ENCODE results near the gene PLG.
"Not testable (repeated sequence)": the region's sequence is repeated elsewhere in the genome, so short reads cannot be mapped to it uniquely, and the experiment has no call there.

The PLG gene

DNA sequence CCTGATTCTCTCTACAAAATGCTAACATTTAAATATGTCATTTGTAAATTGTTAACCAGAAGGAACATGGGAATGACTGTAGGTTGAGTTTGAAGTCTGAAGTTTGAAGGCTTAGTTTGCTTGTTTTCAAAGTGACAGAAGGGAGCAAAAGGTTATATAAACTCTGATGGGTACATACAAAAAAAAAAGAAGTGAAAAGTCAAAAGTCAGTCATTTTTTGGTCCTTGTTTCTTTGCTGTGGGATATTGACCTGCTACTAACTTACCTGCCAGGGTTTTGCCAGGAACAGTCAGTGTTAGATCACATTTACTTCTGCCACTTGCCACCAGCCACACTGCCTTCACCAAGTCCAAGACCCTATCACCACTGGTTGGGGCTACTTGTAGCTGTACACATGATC lies 6.9 kb downstream of the PLG start:
- DNase-seq = not testable (repeated sequence)

DNA sequence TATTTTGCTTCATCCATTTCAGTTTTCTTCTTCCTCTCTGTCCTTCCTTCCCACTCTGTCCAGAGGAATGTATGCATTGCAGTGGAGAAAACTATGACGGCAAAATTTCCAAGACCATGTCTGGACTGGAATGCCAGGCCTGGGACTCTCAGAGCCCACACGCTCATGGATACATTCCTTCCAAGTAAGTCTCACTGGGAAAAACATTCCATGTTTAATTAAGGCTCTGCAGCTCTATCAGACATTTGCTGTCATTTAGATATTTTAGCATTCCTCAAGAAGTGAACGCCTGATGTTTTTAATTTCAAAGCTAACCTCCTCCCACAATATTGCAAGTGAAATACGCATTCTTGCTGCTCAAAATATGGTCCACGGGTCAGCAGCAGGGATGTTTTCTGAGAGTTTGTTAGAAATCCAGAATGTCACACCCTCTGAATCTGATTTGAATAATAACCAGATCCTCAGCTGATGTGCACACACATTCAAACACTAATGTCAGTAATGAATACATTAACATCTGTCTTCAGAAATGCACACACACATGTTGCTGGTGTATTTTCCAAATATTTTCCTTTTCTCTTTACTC lies 12.8 kb downstream of the PLG start:
- DNase-seq = no peak

DNA sequence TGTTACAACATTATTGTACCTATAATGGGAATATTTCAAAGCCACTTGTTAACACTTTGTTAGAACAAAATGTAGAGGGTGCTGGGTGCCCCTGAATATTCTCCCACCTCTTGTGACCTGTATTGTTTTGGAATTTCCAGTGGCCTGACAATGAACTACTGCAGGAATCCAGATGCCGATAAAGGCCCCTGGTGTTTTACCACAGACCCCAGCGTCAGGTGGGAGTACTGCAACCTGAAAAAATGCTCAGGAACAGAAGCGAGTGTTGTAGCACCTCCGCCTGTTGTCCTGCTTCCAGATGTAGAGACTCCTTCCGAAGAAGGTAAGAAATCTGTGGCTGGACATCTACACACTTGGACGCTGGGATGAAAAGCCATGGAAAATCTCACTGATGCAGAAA lies 28.9 kb downstream of the PLG start:
- DNase-seq = no peak

DNA sequence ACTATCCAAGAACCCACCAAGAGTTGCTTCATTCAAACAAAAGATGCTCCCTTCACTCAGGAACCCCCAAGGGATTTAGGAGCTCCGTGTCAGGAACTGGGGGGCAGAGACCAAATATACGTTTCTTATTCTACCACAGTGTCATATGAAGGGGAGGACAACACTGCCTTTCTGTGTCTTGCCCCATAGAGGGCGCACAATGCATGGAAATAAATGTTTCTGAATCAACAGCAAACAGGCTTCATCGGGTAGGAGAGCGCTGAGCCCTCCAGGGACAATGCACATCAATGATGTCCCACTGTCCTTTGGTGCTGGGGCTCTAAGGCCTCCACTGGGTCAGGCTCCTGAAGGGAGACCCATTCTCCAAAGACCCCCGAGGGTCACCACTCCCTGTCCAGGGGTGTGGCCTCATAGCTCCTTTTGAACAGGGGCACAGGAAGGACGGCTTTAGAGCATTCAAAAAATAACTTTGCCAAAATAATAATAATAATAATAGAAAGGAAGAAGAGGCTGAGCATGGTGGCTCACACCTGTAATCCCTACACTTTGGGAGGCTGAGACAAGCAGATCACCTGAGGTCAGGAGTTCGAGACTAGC lies 31.1 kb downstream of the PLG start:
- no peak for DNase-seq

DNA sequence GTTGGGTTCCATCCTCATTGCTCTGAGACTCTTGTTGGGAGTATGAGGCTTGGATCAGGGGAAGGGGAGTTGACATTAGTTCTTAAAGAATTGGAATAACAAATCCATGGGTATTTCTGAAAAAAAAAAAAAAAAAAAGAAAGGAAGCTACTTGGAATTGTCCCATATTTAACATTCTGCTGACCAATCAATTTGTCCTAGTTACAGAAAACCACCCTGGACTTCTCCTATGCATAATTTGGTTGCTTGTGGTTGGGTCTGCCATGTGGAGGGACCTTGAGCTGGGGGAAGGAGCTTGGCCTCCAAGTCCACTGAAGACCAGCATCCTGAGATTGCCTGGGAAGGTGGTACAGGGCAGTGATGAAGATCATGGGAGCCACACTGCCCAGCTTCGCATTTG lies 32.6 kb downstream of the PLG start:
- DNase-seq = no peak

DNA sequence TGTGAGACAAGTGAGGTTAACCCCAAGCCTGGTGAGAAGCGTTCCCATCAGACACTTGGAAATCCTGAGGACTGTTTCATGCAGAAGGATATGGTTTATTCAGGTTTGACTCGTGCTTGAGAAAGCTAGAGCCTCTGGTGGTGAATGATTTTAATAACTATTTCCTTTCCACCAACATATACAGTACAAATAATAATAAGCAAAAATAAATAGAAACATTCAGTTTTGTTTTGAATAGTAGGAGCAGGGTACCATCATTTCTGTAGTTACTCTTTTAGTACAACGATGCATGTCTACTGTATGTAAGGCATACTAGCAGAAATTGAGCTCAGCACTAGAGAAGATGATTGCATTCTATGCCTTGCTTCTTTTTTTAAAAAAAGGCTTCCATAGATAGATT lies 33.5 kb downstream of the PLG start:
- no peak for DNase-seq

DNA sequence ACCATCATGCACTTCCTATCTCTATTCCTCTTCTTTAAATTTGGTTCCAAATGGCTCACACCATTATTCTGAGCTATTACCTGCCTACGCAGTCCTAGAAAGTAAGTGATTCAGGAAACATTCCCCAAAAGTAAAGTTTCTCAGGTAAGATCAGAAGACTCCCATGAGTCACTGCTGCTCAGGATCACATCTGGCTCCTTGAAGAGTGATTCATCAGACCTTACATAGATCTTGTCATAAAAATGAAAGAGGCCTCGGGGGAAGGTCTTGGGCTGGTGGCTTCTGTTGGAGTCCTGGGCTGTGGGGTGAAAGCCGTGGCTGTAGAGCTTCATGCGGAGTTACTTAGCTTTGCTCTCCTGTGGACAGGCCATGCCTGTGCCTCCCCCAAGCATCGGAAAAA lies 35.9 kb downstream of the PLG start:
- no peak for DNase-seq

DNA sequence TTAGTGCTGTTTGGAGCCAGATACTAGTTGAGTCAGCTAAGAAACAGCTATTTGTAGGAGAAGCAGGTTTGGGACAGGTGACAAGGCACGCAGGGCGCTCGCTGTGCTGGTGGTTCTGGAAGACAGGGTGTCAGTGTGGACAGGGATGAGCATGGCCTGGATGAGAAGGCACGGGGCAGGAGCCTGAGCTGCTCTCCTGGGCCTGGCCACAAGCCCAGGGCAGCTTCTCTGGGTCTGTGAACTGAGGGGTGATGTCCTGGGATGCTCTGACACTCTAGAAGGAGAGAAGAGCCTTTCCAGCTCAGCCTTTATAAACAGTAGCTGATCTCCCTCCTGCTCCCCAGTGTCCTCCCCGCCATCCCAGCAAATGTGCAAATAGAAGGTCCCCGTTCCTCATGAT lies 37.9 kb downstream of the PLG start:
- DNase-seq = no peak

DNA sequence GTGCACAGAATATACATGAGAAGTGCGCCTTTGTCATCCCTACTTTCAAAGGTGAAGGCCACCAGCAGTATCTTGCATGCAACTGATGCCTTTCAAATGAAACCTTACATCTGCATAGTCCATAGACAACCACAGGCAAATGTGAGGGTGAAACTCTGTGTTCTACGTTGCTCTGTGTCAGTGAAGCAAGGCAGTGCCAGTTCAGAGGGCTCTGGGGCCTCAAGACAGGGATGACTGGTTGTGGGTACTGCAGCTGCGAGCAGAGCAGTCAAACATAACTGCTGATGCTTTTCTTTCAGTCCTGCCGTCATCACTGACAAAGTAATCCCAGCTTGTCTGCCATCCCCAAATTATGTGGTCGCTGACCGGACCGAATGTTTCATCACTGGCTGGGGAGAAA lies 39.0 kb downstream of the PLG start:
- not testable (repeated sequence) for DNase-seq

DNA sequence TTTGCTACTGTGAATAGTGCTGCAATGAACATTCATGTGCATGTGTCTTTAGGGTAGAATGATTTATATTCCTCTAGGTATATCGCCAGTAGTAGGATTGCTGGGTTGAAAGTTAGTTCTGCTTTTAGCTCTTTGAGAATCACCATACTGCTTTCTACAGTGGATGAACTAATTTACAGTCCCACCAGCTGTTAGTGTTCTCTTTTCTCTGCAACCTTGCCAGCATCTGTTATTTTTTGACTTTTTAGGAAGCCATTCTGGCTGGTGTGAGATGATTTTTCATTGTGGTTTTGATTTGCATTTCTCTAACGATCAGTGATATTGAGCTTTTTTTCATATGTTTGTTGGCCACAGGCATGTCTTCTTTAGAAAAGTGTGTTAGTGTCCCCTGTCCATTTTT lies 40.0 kb downstream of the PLG start:
- DNase-seq = no peak

DNA sequence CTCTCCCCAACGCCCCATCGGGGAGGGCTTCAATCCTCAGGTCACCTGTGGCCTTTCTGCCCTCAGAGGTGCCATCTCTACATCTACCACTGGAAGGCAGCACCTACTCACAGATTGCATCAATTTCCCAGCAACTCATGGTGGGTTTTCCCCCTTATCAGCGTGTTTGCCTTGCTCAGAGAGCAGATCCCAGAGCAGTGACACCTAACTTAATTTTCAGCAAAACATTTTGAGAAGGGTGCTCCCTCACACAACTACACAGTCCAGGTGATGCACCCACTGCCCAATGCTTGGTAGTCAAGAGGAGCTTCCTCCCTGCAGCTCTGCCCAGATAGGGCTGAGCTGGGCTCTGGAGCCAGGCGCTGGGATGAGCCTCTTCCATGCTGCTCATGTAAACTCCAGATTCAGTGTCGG lies 48.2 kb downstream of the PLG start:
- DNase-seq = no peak

DNA sequence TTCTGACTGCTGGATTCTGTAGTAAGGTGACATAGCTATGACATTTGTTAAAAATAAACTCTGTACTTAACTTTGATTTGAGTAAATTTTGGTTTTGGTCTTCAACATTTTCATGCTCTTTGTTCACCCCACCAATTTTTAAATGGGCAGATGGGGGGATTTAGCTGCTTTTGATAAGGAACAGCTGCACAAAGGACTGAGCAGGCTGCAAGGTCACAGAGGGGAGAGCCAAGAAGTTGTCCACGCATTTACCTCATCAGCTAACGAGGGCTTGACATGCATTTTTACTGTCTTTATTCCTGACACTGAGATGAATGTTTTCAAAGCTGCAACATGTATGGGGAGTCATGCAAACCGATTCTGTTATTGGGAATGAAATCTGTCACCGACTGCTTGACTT lies 51.2 kb downstream of the PLG start:
- not testable (repeated sequence) for DNase-seq

DNA sequence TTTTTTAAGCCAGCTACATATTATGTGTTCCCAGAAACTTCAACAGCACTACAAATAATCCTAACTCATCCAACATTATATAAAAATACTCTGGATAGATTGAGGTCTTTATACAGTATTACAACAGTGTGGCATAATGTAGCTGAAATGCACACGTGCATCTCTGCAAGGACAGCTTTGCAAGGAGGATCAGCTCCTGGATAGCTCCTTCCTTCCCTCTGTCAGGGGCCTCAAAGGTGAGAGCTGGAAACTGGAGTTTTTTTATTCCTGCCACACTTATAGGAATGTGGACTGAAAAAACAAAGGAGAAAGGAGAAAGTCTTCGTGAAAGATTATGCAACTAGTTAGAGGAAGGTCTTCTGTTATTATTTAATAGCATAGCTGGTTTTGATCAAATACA lies 53.1 kb downstream of the PLG start:
- DNase-seq = no peak

DNA sequence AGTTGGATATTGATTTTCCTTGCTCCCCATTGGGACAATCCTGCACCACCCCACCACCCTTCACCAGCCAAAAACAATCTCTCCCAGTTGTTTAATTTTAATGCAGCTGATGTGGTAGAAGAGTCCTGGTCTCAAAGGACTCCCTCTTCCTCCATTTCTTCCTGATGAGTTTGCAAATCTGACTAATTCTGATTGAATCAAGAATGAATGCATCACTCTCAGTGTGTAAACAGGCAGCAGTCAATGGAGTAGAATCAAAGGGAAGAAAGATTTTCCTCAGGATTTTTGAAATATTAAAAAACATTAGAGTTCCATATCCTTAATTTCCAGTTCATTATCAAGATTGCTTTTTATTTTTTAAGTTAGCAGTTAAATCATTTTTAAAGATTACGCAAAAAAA lies 54.0 kb downstream of the PLG start:
- no peak for DNase-seq

DNA sequence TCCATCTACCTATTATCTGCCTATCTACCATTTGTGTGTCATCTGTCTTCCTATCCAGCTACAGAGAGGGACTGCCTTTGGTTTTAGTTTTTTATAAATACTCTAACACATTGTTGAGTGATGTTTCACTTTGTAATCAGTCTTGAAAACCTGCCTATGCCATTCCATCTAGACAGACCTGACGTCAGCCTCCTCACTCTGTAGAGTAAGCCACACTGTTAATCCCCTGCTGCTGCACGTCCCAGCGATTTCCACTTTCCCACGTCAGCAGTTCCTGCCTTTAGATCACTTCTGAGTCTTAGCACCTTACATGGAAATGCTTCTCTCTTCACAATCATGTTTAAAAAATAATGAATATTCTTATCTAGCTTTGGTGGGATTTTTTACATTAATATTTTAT lies 54.8 kb downstream of the PLG start:
- no peak for DNase-seq

DNA sequence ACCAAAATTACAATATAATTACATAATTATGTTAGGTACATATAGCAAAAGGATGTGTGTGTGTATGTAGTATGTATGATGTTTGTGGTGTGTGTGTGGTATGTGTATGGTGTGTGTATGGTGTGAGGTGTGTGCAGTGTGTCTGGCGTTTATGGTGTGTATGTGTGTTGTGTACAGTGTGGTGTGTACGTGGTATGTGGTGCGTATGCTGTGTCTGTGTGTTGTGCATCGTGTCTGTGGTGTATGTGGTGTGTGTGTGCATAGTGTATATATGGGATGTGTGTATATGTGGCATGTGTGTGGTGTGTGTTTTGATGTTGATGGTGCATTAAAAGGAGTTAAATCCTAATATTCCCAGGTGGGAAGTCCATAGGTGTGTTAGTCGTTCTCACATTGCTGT lies 62.8 kb downstream of the PLG start:
- DNase-seq = no peak

DNA sequence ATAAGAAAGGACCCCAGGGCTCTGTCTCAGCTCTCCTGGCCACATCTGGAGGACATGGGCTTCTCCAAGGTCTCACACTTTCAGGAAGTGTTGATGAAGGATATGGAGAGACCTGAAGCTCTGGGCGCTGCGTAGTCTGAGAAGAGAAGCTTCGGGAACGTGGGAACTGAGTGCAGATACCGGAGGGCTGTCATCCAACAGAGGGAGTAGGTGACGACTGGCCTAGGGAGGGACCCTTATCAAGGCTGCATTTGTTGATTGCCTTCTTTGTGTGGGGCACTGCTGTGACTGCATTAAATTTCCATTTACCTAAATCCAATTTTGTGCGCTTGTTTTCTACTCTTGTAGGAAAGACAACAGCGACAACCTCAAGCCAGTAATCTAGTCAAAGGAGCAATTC lies 63.4 kb downstream of the PLG start:
- no peak for DNase-seq

DNA sequence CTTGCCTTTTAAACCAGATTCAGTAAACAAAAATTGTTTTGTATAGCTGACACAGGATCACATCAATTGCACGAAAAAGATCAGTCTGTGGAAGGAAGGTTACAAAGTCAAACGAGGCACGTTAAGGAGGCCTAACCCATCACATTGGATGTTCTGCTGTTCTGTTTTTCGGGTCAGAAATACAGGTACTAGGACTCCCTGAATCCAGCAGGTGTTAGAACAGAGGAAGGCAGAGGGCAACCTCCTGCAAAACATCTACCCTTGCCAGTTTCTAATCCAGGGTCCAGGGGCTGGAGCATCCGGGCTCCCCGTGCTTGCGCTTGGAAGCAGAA lies 64.6 kb downstream of the PLG start:
- DNase-seq = no peak

DNA sequence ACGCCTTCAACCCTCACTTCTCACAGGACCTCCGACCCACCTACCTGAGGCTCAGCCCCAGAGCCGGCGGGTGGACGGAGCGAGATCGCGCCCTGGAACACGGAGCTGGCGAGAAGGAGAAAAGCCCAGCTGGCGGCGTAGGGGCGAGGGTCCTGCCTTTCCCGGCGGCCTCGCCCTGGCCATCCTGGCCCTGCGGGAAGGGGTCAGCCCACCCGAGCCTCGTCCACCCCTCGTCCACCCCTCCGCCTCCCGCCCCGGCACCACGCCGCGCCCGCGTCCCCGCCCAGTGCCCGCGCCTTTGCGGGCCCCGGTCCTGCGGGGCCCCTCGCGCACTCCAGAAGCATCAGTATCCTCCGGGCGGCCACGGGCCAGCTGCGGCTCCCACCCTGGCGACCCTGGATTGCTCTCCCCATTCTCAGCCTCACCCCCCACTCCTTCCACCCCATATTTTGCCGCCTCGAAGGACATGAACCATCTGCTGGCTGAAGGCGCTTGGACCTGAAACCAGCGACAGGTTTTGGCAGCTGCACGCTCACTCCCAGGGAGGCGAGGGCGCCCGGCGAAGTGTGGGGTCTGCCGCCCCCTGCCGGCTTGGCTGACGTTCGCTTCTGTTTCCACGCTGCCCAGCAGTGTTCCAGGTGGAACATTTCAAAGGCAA lies 65.1 kb downstream of the PLG start:
- no peak for DNase-seq

DNA sequence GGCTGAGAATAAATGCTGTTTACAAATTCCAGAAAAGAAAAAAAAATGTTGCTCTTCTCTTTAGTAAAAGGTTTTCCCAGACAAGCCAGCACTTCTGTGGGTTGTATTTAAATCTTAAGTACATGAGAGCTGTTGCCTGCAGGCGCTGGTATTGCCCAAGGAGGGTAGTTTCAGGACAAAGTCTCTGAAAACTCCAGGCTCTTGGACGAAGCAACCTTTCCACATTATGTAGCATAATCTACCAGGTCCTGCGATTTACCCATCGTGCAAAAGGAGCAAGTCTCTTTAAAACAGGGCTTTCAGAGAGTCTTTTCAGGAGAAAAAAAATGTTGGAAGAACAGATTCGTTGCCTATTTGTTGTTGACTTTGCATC lies 65.6 kb downstream of the PLG start:
- no peak for DNase-seq

DNA sequence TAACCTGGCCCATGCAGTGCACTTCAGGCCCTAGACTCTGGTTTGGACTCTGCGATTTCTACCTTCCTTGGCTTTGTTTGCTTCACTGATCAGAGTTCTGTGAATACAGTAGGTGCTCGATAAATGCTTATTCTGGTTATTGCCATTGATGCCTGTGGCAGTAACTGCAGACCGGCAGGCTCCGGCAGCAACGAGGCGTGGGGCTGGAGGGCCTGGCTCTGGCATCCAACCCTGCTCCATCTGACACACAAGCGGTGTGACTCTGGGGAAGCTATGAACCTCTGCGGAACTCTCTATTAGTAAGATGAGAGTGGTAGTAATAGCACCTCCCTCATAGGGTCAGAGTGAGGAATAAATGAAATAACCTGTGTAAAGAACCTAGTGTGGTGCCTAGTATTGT lies 66.1 kb downstream of the PLG start:
- DNase-seq = no peak

DNA sequence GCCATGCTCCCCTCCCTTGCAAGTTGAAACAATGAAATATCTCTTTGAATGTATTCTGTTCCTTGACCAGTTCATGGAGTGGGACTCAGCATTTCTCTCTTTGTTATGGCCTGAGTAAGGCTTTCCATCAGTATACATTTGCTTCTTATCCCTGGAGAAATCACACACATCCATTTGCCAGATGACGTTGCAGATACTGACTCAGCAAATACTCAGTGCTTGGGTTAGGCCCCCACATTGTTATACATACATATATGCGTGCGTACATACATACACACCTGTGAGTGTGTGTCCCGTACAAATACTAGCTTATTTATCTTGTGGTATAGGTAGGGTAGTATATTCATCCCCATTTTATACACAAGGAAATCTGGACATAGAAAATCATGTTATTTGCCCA lies 72.4 kb downstream of the PLG start:
- no peak for DNase-seq

DNA sequence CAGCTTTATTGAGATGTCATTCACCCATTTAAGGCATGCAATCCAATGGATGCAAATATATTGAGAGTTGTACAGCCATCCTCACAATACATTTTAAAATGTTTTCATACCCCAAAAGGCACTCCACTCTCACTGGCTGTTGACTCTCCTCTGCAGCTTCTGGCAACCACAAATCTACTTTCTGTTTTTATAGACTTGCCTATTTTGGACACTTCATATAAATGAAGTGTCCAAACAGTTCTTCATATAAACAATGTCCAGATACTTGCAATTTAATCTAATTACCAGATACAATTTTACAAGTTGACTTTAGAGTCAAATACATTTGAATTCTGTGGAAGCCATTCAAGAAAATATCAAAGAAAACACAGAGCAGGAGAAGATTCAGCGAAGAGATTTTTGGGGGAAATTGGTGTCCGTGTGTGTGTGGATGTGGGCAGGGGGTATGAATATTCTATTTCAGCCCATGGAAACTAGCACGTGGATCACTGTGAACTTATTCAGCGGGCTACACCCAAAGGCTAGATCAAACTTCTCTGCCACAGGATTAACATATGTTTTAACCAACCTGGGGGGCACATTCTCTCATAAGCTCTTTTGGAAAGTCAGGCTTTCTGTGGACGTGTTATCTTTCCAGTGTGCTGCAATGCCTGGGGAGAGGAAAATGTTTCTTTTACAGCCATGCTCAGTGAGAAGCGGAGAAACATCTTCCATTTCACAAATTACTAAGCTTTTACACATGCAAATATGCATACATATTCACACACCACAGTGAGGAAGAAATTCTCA lies 73.9 kb downstream of the PLG start:
- DNase-seq = no peak

DNA sequence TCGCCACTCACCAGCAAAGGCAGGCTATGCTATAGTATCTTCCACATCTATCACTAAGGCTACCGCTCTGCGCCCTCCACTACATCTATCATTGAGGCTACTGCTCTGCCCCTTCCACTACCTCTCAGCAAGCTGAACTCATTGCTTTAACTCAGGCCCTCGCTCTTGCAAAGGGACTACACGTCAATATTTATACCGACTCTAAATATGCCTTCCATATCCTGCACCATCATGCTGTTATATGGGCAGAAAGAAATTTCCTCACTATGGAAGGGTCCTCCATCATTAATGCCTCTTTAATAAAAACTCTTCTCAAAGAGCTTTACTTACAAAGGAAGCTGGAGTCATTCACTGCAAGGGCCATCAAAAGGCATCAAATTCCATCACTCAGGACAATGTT lies 77.1 kb downstream of the PLG start:
- DNase-seq = not testable (repeated sequence)
